Activated B cell treated with CpG ODN at 0.5 μM for 24 hours (primary cell): ENCODE results near the gene MRPL55. TPM values are rescaled to one million over a fixed set of nuclear protein-coding genes. Genes with fewer than 3 reads are reported as not detected.

Source experiments
- ATAC-seq: fragments of 200-7000 bp; cut with Tn5 transposase; one replicate; pipeline ENCODE4 v1.10.0; 2021; ENCODE audit warnings: low read depth, mild to moderate bottlenecking, moderate library complexity
- CTCF ChIA-PET: fragments of 350-600 bp; sonication (Branson Sonifier 250); formaldehyde crosslinking; loops from one replicate; lab custom pipeline; 2021; ENCODE audit warnings: antibody characterized with exemption; lab: Charles Lee
- POLR2A ChIA-PET: fragments of 350-600 bp; sonication (Branson Sonifier 250); formaldehyde crosslinking; loops from one replicate; lab custom pipeline; 2021; ENCODE audit warnings: antibody characterized with exemption; lab: Charles Lee
- DNase-seq: peaks from one replicate; pipeline ENCODE4 v3.0.0; 2022
- H3K27ac Mint-ChIP-seq: one replicate; pipeline ENCODE4 v1.8.0; 2020; ENCODE audit warnings: mixed read lengths
- H3K27me3 Mint-ChIP-seq: one replicate; pipeline ENCODE4 v1.8.0; 2021; ENCODE audit warnings: mixed read lengths
- H3K36me3 Mint-ChIP-seq: one replicate; pipeline ENCODE4 v1.8.0; 2021; ENCODE audit warnings: low read depth, mixed read lengths
- H3K4me1 Mint-ChIP-seq: one replicate; pipeline ENCODE4 v1.8.0; 2021; ENCODE audit warnings: mixed read lengths
- H3K4me3 Mint-ChIP-seq: one replicate; pipeline ENCODE4 v1.8.0; 2020; ENCODE audit warnings: mild to moderate bottlenecking, mixed read lengths
- H3K9me3 Mint-ChIP-seq: one replicate; pipeline ENCODE4 v1.8.0; 2020; ENCODE audit warnings: mixed read lengths
- CTCF ChIP-seq: fragments of 200-600 bp; IDR thresholded peaks from one replicate; pipeline ENCODE4 v1.8.0; 2022; ENCODE audit warnings: antibody characterized with exemption, mild to moderate bottlenecking
- intact Hi-C: fragments of 100-400 bp; cut with micrococcal nuclease; formaldehyde crosslinking; loops from one replicate; pipeline ENCODE4 v1.15.1; 2024
- total RNA-seq: library from RNA; stranded (reverse); gene quantifications from 2 replicates; pipeline ENCODE4 v1.2.3, GENCODE V29; 2022

MRPL55 gene
- total RNA-seq, 1 donor from 2014 or later, result 34.0 TPM

GRCh38 chr1:228101994-228102790, 6.9 kb downstream of the MRPL55 start:
- no peaks in the 10 kb centered on the region for H3K27me3 Mint-ChIP-seq
- no peak for TF ChIP-seq CTCF
- peaks cover 58% of the 10 kb centered on the region for H3K36me3 Mint-ChIP-seq
- peaks cover 27% of the 10 kb centered on the region for H3K4me1 Mint-ChIP-seq
- ATAC-seq (peak; percentile 36), DNase-seq (peak; percentile 35)
- H3K27ac Mint-ChIP-seq, result peak overlapping the region; percentile 41
- CTCF ChIA-PET, result no interaction called here
- peak overlapping the region; percentile 80 for H3K4me3 Mint-ChIP-seq
- intact Hi-C loops, result loop anchor here (1.0 to 10.0 kb wide), 3 partner anchors 12 to 557 kb away; partner anchors contain the start of gene WNT3A
- POLR2A ChIA-PET, result interaction anchor here (1.0 kb wide), 1 partner anchor 63 kb away, joined by 3 read pairs; the partner anchor contains the start of gene IBA57
- H3K9me3 Mint-ChIP-seq, result no peaks in the 10 kb centered on the region

- H3K36me3 Mint-ChIP-seq, result peaks cover 59% of the 10 kb centered on the region
- DNase-seq (no peak), ATAC-seq (no peak)
- ChIA-PET CTCF (no interaction called here), POLR2A (interaction anchor here (1.0 kb wide), 1 partner anchor 64 kb away, joined by 3 read pairs; the partner anchor contains the start of gene IBA57)
- no peaks in the 10 kb centered on the region for H3K27me3 Mint-ChIP-seq
- no peaks in the 10 kb centered on the region for H3K9me3 Mint-ChIP-seq
- peak overlapping the region; percentile 68 for H3K4me3 Mint-ChIP-seq
- TF ChIP-seq CTCF, result no peak
- peak overlapping the region; percentile 71 for H3K27ac Mint-ChIP-seq
- intact Hi-C loops, result loop anchor here (10.0 kb wide), 2 partner anchors 97 to 557 kb away; partner anchors contain the start of gene WNT3A
- peaks cover 27% of the 10 kb centered on the region for H3K4me1 Mint-ChIP-seq
These were observed 7.5 kb downstream of the MRPL55 start for GRCh38 chr1:228101614-228101993.

- ATAC-seq (no peak), DNase-seq (peak; percentile 15)
- H3K9me3 Mint-ChIP-seq, result no peaks in the 10 kb centered on the region
- no peaks in the 10 kb centered on the region for H3K27me3 Mint-ChIP-seq
- intact Hi-C loops, result loop anchor here (10.0 kb wide), 2 partner anchors 96 to 556 kb away; partner anchors contain the start of gene WNT3A
- H3K27ac Mint-ChIP-seq, result peak overlapping the region; percentile 71
- CTCF ChIA-PET, result no interaction called here
- H3K4me1 Mint-ChIP-seq, result peaks cover 29% of the 10 kb centered on the region
- POLR2A ChIA-PET, result interaction anchor here (0.6 kb wide), 1 partner anchor 19 kb away, joined by 3 read pairs; the partner anchor contains the start of gene ARF1
- TF ChIP-seq CTCF, result no peak
- H3K4me3 Mint-ChIP-seq, result peak overlapping the region; percentile 68
- H3K36me3 Mint-ChIP-seq, result peaks cover 58% of the 10 kb centered on the region
These were observed 8.1 kb downstream of the MRPL55 start for GRCh38 chr1:228100822-228101613.

- H3K4me3 Mint-ChIP-seq, result no peak overlapping the region
- peaks cover 68% of the 10 kb centered on the region for H3K36me3 Mint-ChIP-seq
- peaks cover 9% of the 10 kb centered on the region for H3K9me3 Mint-ChIP-seq
- ATAC-seq, result no peak
- ChIA-PET CTCF (no interaction called here), POLR2A (interaction anchor here (1.1 kb wide), 1 partner anchor 17 kb away, joined by 3 read pairs; no protein-coding TSS in a partner anchor)
- no peaks in the 10 kb centered on the region for H3K27me3 Mint-ChIP-seq
- intact Hi-C loops, result no loop called here
- peak; percentile 12 for DNase-seq
- no peak overlapping the region for H3K27ac Mint-ChIP-seq
- peaks cover 42% of the 10 kb centered on the region for H3K4me1 Mint-ChIP-seq
- no peak for TF ChIP-seq CTCF
These were observed 9.8 kb downstream of the MRPL55 start for GRCh38 chr1:228099331-228099732.
